ENCODE data around the gene NLGN1.

The NLGN1 gene

GRCh38 chr3:174020156-174020555, 622.6 kb downstream of the NLGN1 start:
- no peak for DNase-seq

- DNase-seq, result no peak
Measured at GRCh38 chr3:174023421-174023820, 625.9 kb downstream of the NLGN1 start.

- no peak for DNase-seq
Measured at GRCh38 chr3:174028673-174029072, 631.1 kb downstream of the NLGN1 start.

GRCh38 chr3:174035328-174035886, 637.9 kb downstream of the NLGN1 start:
- peak; percentile 12 for DNase-seq

- DNase-seq, result no peak
Measured at GRCh38 chr3:174046311-174046710, 648.8 kb downstream of the NLGN1 start.

GRCh38 chr3:174049472-174049871, 651.9 kb downstream of the NLGN1 start:
- DNase-seq, result no peak

- DNase-seq, result no peak
Measured at GRCh38 chr3:174051191-174051590, 653.6 kb downstream of the NLGN1 start.

- no peak for DNase-seq
Measured at GRCh38 chr3:174058804-174059203, 661.3 kb downstream of the NLGN1 start.

GRCh38 chr3:174060431-174060830, 662.9 kb downstream of the NLGN1 start:
- no peak for DNase-seq

- no peak for DNase-seq
Measured at GRCh38 chr3:174061162-174061561, 663.6 kb downstream of the NLGN1 start.

- DNase-seq, result no peak
Measured at GRCh38 chr3:174061731-174062130, 664.2 kb downstream of the NLGN1 start.

GRCh38 chr3:174062923-174063322, 665.4 kb downstream of the NLGN1 start:
- DNase-seq, result no peak

GRCh38 chr3:174068035-174068434, 670.5 kb downstream of the NLGN1 start:
- no peak for DNase-seq

GRCh38 chr3:174072675-174073074, 675.1 kb downstream of the NLGN1 start:
- no peak for DNase-seq

GRCh38 chr3:174083706-174084105, 686.2 kb downstream of the NLGN1 start:
- DNase-seq, result no peak

- DNase-seq, result no peak
Measured at GRCh38 chr3:174089592-174089991, 692.0 kb downstream of the NLGN1 start.

GRCh38 chr3:174094669-174095068, 697.1 kb downstream of the NLGN1 start:
- DNase-seq, result no peak

- no peak for DNase-seq
Measured at GRCh38 chr3:174097686-174098085, 700.1 kb downstream of the NLGN1 start.

- DNase-seq, result peak; percentile 23
Measured at GRCh38 chr3:174098746-174099145, 701.2 kb downstream of the NLGN1 start.

GRCh38 chr3:174099724-174100123, 702.2 kb downstream of the NLGN1 start:
- DNase-seq, result no peak

- no peak for DNase-seq
Measured at GRCh38 chr3:174100744-174101143, 703.2 kb downstream of the NLGN1 start.

GRCh38 chr3:174101244-174101643, 703.7 kb downstream of the NLGN1 start:
- peak; percentile 67 for DNase-seq

GRCh38 chr3:174102274-174102673, 704.7 kb downstream of the NLGN1 start:
- no peak for DNase-seq

- DNase-seq, result no peak
Measured at GRCh38 chr3:174102866-174103265, 705.3 kb downstream of the NLGN1 start.

GRCh38 chr3:174110761-174111160, 713.2 kb downstream of the NLGN1 start:
- DNase-seq, result no peak

- no peak for DNase-seq
Measured at GRCh38 chr3:174111776-174112175, 714.2 kb downstream of the NLGN1 start.

Data from HCEC 1CT (cell line).